Measurements from ENCODE around the gene SLC8B1. TPM values are rescaled to one million over a fixed set of nuclear protein-coding genes. Genes with fewer than 3 reads are reported as not detected.

Gene SLC8B1
- total RNA-seq, 1 donor from 2014 or later, result 2.9 TPM

DNA sequence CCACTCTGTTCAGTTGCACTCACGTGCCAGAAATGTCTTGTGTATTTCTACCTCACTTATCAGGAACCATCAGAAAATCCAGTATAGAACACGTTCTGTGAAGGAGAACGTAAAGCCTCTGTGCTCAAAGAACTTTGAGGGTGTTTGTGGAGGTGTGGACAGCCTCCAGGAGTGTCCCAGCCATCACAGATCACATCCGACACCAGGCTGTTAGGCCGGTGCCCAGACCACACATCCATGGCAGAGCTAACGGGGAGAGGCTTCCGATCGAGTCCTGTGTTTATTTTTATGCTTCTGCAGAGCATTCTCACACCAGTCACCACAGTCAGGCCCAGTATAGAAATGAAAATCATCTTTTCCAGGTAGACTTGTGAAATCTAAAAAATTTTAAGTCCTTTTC lies 60.1 kb downstream of the SLC8B1 start:
- no peak for FAIRE-seq
- DNase-seq (ENCODE audit: low spot score in 2 of 2), result no peak

DNA sequence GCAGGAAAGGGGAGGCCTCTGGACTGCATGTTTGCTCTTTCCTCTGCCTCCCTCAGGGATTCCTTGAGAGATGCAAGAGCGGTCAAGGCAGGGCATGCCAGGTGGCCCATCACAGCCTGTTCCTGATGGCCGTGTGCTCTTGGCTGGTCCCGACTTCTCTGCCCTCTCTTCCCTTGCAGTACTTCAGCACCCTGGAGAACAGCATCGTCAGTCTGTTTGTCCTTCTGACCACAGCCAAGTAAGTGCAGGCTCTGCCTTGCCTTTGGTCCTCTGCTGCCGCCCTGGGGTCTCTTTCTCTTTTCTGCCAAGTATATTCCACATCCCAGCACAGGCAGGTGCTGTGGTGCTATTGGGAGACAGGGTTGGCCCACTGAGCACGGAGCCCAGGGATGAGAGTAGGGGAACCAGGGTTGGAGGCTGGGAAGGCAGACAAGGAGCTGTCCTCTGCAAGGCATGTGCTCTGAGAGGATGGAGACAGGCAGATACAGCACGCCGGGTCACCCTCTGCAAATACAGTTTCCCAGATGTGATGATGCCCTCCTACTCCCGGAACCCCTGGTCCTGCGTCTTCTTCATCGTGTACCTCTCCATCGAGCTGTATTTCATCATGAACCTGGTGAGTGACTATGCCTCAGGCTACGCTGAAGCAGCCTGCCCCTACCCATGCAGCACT lies 61.7 kb downstream of the SLC8B1 start:
- DNase-seq (ENCODE audit: low spot score in 2 of 2) (no peak), FAIRE-seq (no peak)

DNA sequence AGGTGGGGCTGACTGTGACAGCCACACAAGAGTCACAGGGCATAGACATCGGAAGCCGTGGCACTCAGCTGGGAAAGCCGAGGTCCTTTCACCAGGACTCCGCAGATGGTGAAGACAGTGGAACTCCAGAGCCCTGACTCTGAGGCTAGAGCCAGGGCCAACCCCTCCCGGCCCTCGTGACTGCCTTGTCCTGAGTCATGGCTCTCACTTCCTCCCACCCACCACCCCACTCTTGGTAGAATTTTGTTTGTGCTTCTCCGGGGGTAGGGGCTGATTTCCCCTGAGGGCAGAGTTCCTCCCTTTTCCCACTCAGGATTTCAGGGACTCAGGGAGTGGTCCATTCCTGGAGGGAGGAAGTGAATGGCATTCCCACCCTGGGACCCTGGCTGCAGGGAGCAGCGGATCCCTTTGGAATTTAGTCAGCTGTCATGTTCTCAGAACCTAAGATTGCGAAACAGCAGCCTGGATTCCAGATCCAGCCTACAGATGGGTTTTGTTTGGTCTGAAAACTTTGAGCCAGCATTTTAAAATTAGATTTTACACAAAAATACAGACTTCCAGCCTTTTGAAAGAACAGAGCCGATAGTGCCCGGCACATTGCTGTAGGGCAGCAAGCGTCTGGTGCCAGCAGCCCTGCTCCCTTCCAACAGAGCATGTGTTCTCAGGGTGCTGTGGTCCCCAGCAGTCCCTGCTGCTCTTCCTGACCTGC lies 62.9 kb downstream of the SLC8B1 start:
- DNase-seq (ENCODE audit: low spot score in 2 of 2), result peak in 1 of 2 donors; percentile 79
- no peak for FAIRE-seq

DNA sequence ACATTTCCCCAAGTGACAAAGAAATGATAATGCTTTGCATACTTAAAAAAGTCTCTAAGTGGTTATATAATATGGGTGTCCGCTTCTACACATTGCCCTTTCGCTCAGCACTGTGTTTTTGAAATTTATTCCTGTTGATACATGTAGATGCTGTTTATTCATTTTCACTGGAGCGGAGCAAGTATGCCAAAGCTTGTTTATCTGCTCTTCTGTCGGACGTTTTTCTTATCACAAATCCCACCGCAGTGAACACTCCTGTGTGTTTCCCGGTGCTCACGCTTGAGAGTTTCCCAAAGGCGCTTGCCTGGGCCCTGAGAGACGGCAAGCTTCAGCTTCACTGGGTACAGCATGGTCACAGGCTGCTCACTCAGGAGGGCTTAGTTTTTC lies 63.5 kb downstream of the SLC8B1 start:
- DNase-seq (ENCODE audit: low spot score in 2 of 2) (no peak), FAIRE-seq (no peak)

GRCh38 chr12:113270709-113271009 lies 64.2 kb downstream of the SLC8B1 start:
- no peak for FAIRE-seq
- DNase-seq (ENCODE audit: low spot score in 2 of 2), result no peak

GRCh38 chr12:113269257-113269943 lies 65.5 kb downstream of the SLC8B1 start:
- no peak for DNase-seq (ENCODE audit: low spot score in 2 of 2)
- FAIRE-seq, result no peak

GRCh38 chr12:113268621-113269020 lies 66.3 kb downstream of the SLC8B1 start:
- FAIRE-seq, result no peak
- DNase-seq (ENCODE audit: low spot score in 2 of 2), result no peak

- no peak for DNase-seq (ENCODE audit: low spot score in 2 of 2)
- FAIRE-seq, result no peak
Measured at GRCh38 chr12:113268136-113268535, 66.8 kb downstream of the SLC8B1 start.

GRCh38 chr12:113267621-113268020 lies 67.3 kb downstream of the SLC8B1 start:
- FAIRE-seq (no peak), DNase-seq (ENCODE audit: low spot score in 2 of 2) (no peak)

GRCh38 chr12:113266106-113266895 lies 68.6 kb downstream of the SLC8B1 start:
- FAIRE-seq (no peak), DNase-seq (ENCODE audit: low spot score in 2 of 2) (no peak)

- DNase-seq (ENCODE audit: low spot score in 2 of 2) (no peak), FAIRE-seq (no peak)
Measured at GRCh38 chr12:113263431-113263963, 71.4 kb downstream of the SLC8B1 start.

DNA sequence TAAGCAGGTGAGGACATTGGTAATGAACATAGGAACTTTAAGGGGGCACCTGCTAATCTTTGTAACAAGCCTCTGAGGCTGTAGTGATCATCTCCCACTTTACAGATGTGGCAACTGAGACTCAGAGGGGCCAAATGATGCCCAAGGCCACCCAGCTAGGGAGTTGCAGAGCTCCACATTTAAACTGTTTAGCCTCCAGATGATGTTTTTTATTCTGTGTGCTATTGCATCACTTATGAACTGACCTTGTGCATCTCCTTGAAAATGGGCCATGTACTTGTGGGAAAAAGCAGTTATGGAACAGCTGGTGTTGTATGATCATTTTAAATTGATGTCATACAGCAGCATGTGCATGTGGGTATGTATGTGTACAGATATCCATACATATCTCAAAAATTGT lies 72.2 kb downstream of the SLC8B1 start:
- DNase-seq (ENCODE audit: low spot score in 2 of 2), result no peak
- no peak for FAIRE-seq

- DNase-seq (ENCODE audit: low spot score in 2 of 2), result no peak
Measured at GRCh38 chr12:113261847-113262470, 73.0 kb downstream of the SLC8B1 start.

DNA sequence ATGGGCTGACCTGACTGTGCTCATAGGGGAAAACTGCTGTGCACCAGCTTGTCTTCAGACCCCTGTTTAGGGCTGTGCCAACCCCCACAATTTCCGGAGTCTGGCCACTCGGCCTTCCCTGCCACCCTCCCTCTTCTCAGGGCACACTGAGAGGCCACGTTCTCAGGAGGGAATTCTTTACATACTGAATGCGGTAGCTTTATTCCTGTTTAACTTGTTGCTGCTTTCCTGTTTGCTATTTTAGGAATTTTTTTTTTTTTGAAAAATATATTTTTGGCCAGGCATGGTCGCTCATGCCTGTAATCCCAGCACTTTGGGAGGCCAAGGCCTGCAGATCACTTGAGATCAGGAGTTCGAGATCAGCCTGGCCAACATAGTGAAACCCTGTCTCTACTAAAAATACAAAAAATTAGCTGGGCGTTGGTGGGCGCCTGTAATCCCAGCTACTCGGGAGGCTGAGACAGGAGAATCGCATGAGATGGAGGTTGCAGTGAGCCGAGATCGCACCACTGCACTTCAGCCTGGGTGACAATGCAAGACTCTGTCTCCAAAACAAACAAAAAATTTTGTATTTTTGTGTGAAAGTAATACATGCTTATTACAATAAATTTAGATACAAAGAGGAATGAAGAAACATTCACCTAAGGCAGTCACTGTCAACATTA lies 74.1 kb downstream of the SLC8B1 start:
- DNase-seq (ENCODE audit: low spot score in 2 of 2), result no peak
- no peak for FAIRE-seq

More at GRCh38 chr12:113261847-113262470, 73.0 kb downstream of the SLC8B1 start:
- FAIRE-seq, result no peak

DNA sequence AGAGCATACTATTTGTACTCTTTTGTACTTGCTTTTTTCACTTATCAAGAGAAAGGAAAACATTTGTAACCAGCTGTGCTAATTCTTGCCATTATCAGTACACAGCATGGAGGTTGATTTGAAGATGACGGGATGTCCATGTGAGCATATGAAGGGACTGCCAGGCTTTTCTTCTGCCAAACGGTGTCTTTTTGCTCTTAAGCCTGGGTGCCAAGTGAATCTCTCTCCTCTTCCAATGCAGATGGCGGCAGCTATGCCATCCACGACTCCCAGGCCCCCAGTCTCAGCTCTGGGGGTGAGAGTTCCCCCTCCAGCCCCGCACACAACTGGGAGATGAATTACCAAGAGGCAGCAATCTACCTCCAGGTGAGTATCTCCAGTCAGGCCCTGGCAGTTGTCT lies 74.8 kb downstream of the SLC8B1 start:
- DNase-seq (ENCODE audit: low spot score in 2 of 2) (no peak), FAIRE-seq (no peak)

GRCh38 chr12:113257564-113257963 lies 77.3 kb downstream of the SLC8B1 start:
- FAIRE-seq, result no peak
- no peak for DNase-seq (ENCODE audit: low spot score in 2 of 2)

- FAIRE-seq (no peak), DNase-seq (ENCODE audit: low spot score in 2 of 2) (no peak)
Measured at GRCh38 chr12:113254298-113254697, 80.6 kb downstream of the SLC8B1 start.

GRCh38 chr12:113253532-113254285 lies 81.2 kb downstream of the SLC8B1 start:
- FAIRE-seq (no peak), DNase-seq (ENCODE audit: low spot score in 2 of 2) (no peak)

GRCh38 chr12:113252494-113252893 lies 82.4 kb downstream of the SLC8B1 start:
- FAIRE-seq, result no peak

More at GRCh38 chr12:113252494-113252893, 82.4 kb downstream of the SLC8B1 start:
- no peak for DNase-seq (ENCODE audit: low spot score in 2 of 2)
